Adrenal gland (tissue), 5 donors: ENCODE data around the gene SERINC2.

ENCODE experiments used
- CTCF ChIP-seq, 6 experiments: fragments of 450-650 bp in 4 of 6; fragments of 200-600 bp in 2 of 6; sonication (generic) in 1 of 6; IDR thresholded peaks; 1 replicate in 5 of 6; 2 replicates in 1 of 6; pipeline versions ENCODE4 v1.5.1 to v1.8.0; 2016 to 2021; ENCODE audit warnings: antibody characterized with exemption in 6 of 6, mild to moderate bottlenecking in 2 of 6, moderate library complexity in 1 of 6
- POLR2A ChIP-seq, 2 donors: fragments of 450-650 bp; IDR thresholded peaks; one replicate each; pipeline ENCODE4 v1.6.1; 2017; ENCODE audit warnings: antibody characterized with exemption in 2 of 2, mild to moderate bottlenecking in 2 of 2, moderate library complexity in 1 of 2
- donor health status: DM: no; HTN: no; CAD: no.

- no peak for TF ChIP-seq POLR2A (IDR thresholded peaks at IDR 0.05)
- no peak for TF ChIP-seq CTCF (IDR thresholded peaks at IDR 0.05)
These were observed 34.2 kb downstream of the SERINC2 start for GRCh38 chr1:31447210-31447609.
